Esophagus muscularis mucosa (tissue), 3 donors: Measurements from ENCODE around the gene ZBTB46.

Source experiments
- EP300 ChIP-seq: sonication (generic); formaldehyde crosslinking; IDR thresholded peaks from one replicate; pipeline ENCODE4 v1.6.1; 2017; ENCODE audit warnings: antibody characterized with exemption
- TF ChIP-seq, protein P1 (sequence below), 3 experiments: fragments of 200-600 bp in 2 of 3; fragments of 450-650 bp in 1 of 3; sonication (generic) in 2 of 3; IDR thresholded peaks; one replicate each; pipeline ENCODE4 v1.5.1; 2017 to 2019; ENCODE audit warnings: antibody characterized with exemption in 3 of 3, mild to moderate bottlenecking in 2 of 3, moderate library complexity in 1 of 3

DNA sequence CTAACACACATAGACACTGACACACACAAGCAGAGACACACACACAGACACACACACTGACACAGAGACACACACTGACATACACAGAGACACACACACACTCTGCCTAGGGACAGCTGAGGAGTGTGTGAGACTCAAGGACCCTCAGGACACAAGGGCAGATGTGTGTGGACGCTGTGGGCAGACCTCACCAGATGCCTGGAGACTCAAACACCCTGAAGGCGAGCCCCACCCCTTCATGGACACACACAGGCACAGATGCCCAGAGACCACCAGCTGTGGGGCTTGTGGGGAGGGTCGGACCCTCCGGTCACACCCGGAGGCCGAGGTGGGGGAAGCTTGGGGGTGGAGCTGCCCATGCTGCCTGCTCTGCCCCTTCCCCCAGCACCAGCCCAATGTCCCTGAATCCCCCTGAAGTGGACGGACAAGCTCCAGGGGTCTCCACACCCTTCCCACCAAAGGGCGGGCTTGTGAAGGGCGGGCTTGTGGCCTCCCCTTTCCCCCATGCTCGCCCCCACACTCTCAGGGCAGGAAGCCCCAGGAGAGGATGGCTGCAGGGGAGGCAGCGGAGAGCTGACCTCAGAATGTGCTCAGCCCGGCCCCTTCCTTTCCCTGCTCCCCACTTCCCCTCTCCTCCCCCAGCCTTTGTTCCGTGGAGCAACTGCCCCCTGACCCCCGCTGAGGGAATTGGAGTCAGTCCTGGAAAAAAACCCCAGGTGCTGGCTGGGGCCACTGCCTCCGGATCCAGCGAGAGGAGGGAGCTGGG, 16.4 kb upstream of the ZBTB46 start:
- no peak for TF ChIP-seq EP300
- TF ChIP-seq, protein P1, sequence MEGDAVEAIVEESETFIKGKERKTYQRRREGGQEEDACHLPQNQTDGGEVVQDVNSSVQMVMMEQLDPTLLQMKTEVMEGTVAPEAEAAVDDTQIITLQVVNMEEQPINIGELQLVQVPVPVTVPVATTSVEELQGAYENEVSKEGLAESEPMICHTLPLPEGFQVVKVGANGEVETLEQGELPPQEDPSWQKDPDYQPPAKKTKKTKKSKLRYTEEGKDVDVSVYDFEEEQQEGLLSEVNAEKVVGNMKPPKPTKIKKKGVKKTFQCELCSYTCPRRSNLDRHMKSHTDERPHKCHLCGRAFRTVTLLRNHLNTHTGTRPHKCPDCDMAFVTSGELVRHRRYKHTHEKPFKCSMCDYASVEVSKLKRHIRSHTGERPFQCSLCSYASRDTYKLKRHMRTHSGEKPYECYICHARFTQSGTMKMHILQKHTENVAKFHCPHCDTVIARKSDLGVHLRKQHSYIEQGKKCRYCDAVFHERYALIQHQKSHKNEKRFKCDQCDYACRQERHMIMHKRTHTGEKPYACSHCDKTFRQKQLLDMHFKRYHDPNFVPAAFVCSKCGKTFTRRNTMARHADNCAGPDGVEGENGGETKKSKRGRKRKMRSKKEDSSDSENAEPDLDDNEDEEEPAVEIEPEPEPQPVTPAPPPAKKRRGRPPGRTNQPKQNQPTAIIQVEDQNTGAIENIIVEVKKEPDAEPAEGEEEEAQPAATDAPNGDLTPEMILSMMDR (IDR thresholded peaks at IDR 0.05), result no peak
